Measurements from ENCODE around the gene LSM4. TPM values are rescaled to one million over a fixed set of nuclear protein-coding genes. Genes with fewer than 3 reads are reported as not detected.

The LSM4 gene
- total and polyA plus RNA-seq, 2 of the 4 experiments (the other 2 are of a cell fraction) = 44.8 to 118 TPM

GRCh38 chr19:18300930-18301717, 21.8 kb downstream of the LSM4 start:
- H3K9me1 ChIP-seq (ENCODE audit: insufficient read depth, low read length) = peaks cover 20% of the 10 kb centered on the region; the same call in 1 of the 2 replicates
- H4K5ac ChIP-seq (ENCODE audit: low read depth, low read length) = peak overlapping the region; percentile 19; the same call in 1 of the 2 replicates
- H2BK5ac ChIP-seq (ENCODE audit: low read depth, low read length, poor library complexity, severe bottlenecking) = peak overlapping the region; percentile 84
- CTCF ChIA-PET = interaction anchor here (1.3 kb wide), 1 partner anchor 21 kb away, joined by 5 read pairs; no protein-coding TSS in a partner anchor
- H3K9me3 ChIP-seq (ENCODE audit: control insufficient read depth, insufficient read depth, low read length) = no peaks in the 10 kb centered on the region
- peak overlapping the region; percentile 63 for H4K91ac ChIP-seq (ENCODE audit: insufficient read depth, low read depth, low read length)
- peak overlapping the region; percentile 55 for H3K27ac ChIP-seq (ENCODE audit: insufficient read depth, low read length)
- POLR2A ChIA-PET (ENCODE audit: unreplicated experiment) = no interaction called here
- no peak overlapping the region for H3K9ac ChIP-seq (ENCODE audit: low read depth, low read length)
- peak overlapping the region; percentile 28; the same call in 1 of the 2 replicates for H3K56ac ChIP-seq (ENCODE audit: extremely low read depth, insufficient read depth, low read length)
- 3% methylated on average over 6 of the region's 18 CpGs; no CpG with 5 or more reads in 1 of the 2 experiments for WGBS, 2 experiments (ENCODE audit: extremely low coverage in 2 of 2, insufficient read length in 1 of 2)
- H4K8ac ChIP-seq (ENCODE audit: low read depth in 2 of 2, low read length in 2 of 2) = peak overlapping the region; percentile 18 to 89; a peak in 2 of 4 replicates
- TF ChIP-seq FOS (IDR thresholded peaks at IDR 0.05; ENCODE audit: low read depth, low read length) (peak; percentile 78), BHLHE40 (IDR thresholded peaks at IDR 0.05; ENCODE audit: low read depth, low read length) (peak; percentile 27; the same call in 1 of the 2 replicates), CEBPB (IDR thresholded peaks at IDR 0.05; ENCODE audit: low read depth, low read length) (no peak)
- dilution Hi-C loops (cut with HindIII; ENCODE audit: low sequenced_read_pairs, unreplicated experiment) (no loop called here), intact Hi-C loops (cut with micrococcal nuclease) (no loop called here), in situ Hi-C loops (cut with MboI; ENCODE audit: low sequenced_read_pairs) (no loop called here)
- peak overlapping the region; percentile 91 for H3K14ac ChIP-seq (replicated peaks; ENCODE audit: low read depth, low read length)
- peak; percentile 53 for ATAC-seq (ENCODE audit: low read depth)
- H4K20me1 ChIP-seq (ENCODE audit: insufficient read depth, low read length) = no peaks in the 10 kb centered on the region
- peak overlapping the region; percentile 85 for H2AK9ac ChIP-seq (replicated peaks; ENCODE audit: low read depth, low read length, poor library complexity)
- peak overlapping the region; percentile 91 for H3K4ac ChIP-seq (ENCODE audit: low read depth, low read length)
- H2AFZ ChIP-seq (replicated peaks; ENCODE audit: low read length, poor library complexity) = peak overlapping the region; percentile 87
- no peak overlapping the region for H3K4me3 ChIP-seq (ENCODE audit: insufficient read depth, low read depth, low read length)
- H3K4me1 ChIP-seq (ENCODE audit: control insufficient read depth, insufficient read depth, low read length) = peaks cover 27% of the 10 kb centered on the region
- no peak overlapping the region for H3K4me2 ChIP-seq (ENCODE audit: low read depth, low read length)
- H3K18ac ChIP-seq (ENCODE audit: low read depth, low read length) = no peak overlapping the region
- H2BK15ac ChIP-seq (ENCODE audit: low read depth, low read length) = peak overlapping the region; percentile 95; the same call in 2 of the 3 replicates
- peak overlapping the region; percentile 90 for H2BK120ac ChIP-seq (ENCODE audit: low read depth, low read length)
- no peaks in the 10 kb centered on the region; the same call in 1 of the 2 replicates for H3K36me3 ChIP-seq (ENCODE audit: control insufficient read depth, insufficient read depth, low read length)
- H3K27me3 ChIP-seq (ENCODE audit: control insufficient read depth, insufficient read depth, low read length) = no peaks in the 10 kb centered on the region
- no TSS peak for BruUV-seq (replicated peaks)
- peak; percentile 62 for DNase-seq
- peak overlapping the region; percentile 90 for H2BK20ac ChIP-seq (ENCODE audit: low read depth, low read length)
- peaks cover 0 to 22% of the 10 kb centered on the region in 2 experiments; a peak in 2 of 4 replicates for H3K79me1 ChIP-seq (ENCODE audit: low read depth in 1 of 2, low read length in 2 of 2)
- no peak overlapping the region for H3K23ac ChIP-seq (ENCODE audit: low read depth, low read length)
- H2AK5ac ChIP-seq (ENCODE audit: low read depth, low read length) = peak overlapping the region; percentile 97

Data from IMR-90 (cell line).